ENCODE data around the gene SHB.

SHB gene

DNA sequence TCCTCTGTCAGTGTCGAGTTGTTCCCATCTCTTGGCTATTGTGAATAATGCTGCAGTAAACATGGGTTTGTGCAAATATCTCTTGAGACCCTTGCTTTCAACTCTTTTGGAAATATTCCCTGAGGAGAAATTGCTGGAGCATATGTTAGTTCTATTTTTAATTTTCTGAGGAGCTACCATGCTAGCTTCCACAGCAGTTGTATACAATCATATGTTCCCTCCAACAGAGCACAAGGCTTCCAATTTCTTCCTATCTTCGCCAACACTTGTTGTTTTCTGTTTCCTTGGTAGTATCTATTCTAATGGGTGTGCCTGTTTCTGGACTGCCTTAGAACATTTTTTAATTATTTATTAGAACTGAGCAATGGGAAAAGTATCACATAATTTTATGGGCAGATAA lies 23.6 kb upstream of the SHB start:
- Histone ChIP-seq H3K27me3 (ENCODE audit: insufficient read depth, low read length) (no peaks in the 10 kb centered on the region; the same call in 1 of the 2 replicates), H3K27ac (ENCODE audit: low read depth, low read length, poor library complexity, severe bottlenecking) (no peak overlapping the region), H3K4me1 (ENCODE audit: insufficient read depth, low read length, severe bottlenecking) (no peaks in the 10 kb centered on the region), H3K9ac (ENCODE audit: low read length) (no peak overlapping the region), H3K4me2 (ENCODE audit: low read length) (no peak overlapping the region), H3K4me3 (ENCODE audit: low read depth, low read length, poor library complexity, severe bottlenecking) (no peak overlapping the region), H3K79me2 (ENCODE audit: insufficient read depth, low read length) (no peaks in the 10 kb centered on the region), H3K9me3 (ENCODE audit: low read length) (no peaks in the 10 kb centered on the region), H3K9me2 (ENCODE audit: low read depth, low read length) (no peaks in the 10 kb centered on the region), H3K36me3 (ENCODE audit: insufficient read depth, low read length) (no peaks in the 10 kb centered on the region), H2AFZ (ENCODE audit: low read length) (no peak overlapping the region), H4K20me1 (ENCODE audit: insufficient read depth, low read length) (no peaks in the 10 kb centered on the region), H3F3A (ENCODE audit: insufficient read depth, low read length) (no peaks in the 10 kb centered on the region)
- TF ChIP-seq, protein P1, sequence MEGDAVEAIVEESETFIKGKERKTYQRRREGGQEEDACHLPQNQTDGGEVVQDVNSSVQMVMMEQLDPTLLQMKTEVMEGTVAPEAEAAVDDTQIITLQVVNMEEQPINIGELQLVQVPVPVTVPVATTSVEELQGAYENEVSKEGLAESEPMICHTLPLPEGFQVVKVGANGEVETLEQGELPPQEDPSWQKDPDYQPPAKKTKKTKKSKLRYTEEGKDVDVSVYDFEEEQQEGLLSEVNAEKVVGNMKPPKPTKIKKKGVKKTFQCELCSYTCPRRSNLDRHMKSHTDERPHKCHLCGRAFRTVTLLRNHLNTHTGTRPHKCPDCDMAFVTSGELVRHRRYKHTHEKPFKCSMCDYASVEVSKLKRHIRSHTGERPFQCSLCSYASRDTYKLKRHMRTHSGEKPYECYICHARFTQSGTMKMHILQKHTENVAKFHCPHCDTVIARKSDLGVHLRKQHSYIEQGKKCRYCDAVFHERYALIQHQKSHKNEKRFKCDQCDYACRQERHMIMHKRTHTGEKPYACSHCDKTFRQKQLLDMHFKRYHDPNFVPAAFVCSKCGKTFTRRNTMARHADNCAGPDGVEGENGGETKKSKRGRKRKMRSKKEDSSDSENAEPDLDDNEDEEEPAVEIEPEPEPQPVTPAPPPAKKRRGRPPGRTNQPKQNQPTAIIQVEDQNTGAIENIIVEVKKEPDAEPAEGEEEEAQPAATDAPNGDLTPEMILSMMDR (IDR thresholded peaks at IDR 0.05; ENCODE audit: low read length): no peak
- no peak for TF ChIP-seq EZH2 (IDR thresholded peaks at IDR 0.05; ENCODE audit: borderline replicate concordance, low read length)

DNA sequence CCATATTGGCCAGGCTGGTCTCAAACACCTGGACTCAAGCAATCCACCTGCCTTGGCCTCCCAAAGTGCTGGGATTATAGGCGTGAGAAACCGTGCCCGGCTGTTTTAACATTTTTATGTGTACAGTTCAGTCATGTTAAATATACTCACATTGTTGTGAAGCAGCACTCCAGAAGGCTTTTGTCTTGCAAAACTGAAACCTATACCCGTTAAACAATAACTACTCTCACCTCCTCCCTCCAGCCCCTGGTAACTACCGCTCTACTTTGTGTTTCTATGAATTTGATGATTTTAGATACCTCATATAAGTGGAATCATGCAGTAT lies 23.1 kb upstream of the SHB start:
- Histone ChIP-seq H3K9me2 (ENCODE audit: low read depth, low read length) (no peaks in the 10 kb centered on the region), H3F3A (ENCODE audit: insufficient read depth, low read length) (no peaks in the 10 kb centered on the region), H4K20me1 (ENCODE audit: insufficient read depth, low read length) (no peaks in the 10 kb centered on the region), H3K27me3 (ENCODE audit: insufficient read depth, low read length) (no peaks in the 10 kb centered on the region; the same call in 1 of the 2 replicates), H3K36me3 (ENCODE audit: insufficient read depth, low read length) (no peaks in the 10 kb centered on the region), H3K79me2 (ENCODE audit: insufficient read depth, low read length) (no peaks in the 10 kb centered on the region), H3K27ac (ENCODE audit: low read depth, low read length, poor library complexity, severe bottlenecking) (no peak overlapping the region), H3K4me3 (ENCODE audit: low read depth, low read length, poor library complexity, severe bottlenecking) (no peak overlapping the region), H3K4me2 (ENCODE audit: low read length) (no peak overlapping the region), H3K4me1 (ENCODE audit: insufficient read depth, low read length, severe bottlenecking) (no peaks in the 10 kb centered on the region), H2AFZ (ENCODE audit: low read length) (no peak overlapping the region), H3K9ac (ENCODE audit: low read length) (no peak overlapping the region), H3K9me3 (ENCODE audit: low read length) (no peaks in the 10 kb centered on the region)
- TF ChIP-seq, protein P1 (IDR thresholded peaks at IDR 0.05; ENCODE audit: low read length): no peak
- no peak for TF ChIP-seq EZH2 (IDR thresholded peaks at IDR 0.05; ENCODE audit: borderline replicate concordance, low read length)

DNA sequence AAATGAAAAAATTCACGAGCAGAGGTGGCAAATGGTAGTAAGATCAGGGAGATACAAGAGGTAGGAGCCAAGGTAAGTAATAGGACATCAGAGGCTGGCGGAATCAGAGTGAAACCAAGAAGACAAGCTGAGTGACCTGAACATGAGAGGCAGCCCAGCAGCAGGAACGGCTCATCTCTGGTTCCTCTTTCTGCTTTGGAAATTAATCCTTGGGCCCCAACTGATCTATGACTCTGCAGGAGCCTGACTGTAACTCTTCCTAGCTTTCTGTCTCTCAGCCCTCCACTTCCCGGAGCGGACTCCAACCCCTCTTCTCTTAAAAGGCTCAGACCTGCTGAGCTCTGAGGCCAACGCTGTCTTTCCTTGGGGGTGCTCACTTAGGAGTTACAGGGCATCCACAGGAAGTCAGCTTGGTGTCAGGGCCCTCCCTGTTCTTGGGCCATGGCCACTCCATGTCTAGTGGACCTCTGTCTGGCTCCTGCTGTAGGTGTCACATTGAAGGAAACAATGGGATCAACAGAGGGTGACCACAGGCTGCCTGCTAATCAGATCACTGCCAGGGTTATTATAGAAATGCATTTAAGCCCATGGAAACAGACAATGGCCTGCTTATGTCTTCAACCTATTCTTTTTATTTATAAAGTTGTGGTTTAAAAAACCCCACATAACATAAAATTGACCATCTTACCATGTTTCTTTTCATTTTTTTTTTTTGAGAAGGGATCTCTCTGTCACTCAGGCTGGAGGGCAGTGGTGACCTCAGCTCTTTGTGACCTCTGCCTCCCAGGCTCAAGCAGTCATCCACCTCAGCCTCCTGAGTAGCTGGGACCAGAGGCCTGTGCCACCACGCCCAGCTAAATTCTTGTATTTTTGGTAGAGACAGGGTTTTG lies 22.5 kb upstream of the SHB start:
- Histone ChIP-seq H4K20me1 (ENCODE audit: insufficient read depth, low read length) (no peaks in the 10 kb centered on the region), H3K9ac (ENCODE audit: low read length) (no peak overlapping the region), H3K27me3 (ENCODE audit: insufficient read depth, low read length) (no peaks in the 10 kb centered on the region; the same call in 1 of the 2 replicates), H3K9me2 (ENCODE audit: low read depth, low read length) (no peaks in the 10 kb centered on the region), H3K9me3 (ENCODE audit: low read length) (no peaks in the 10 kb centered on the region), H3K27ac (ENCODE audit: low read depth, low read length, poor library complexity, severe bottlenecking) (no peak overlapping the region), H3K4me2 (ENCODE audit: low read length) (no peak overlapping the region), H3K4me1 (ENCODE audit: insufficient read depth, low read length, severe bottlenecking) (no peaks in the 10 kb centered on the region), H3K4me3 (ENCODE audit: low read depth, low read length, poor library complexity, severe bottlenecking) (no peak overlapping the region), H2AFZ (ENCODE audit: low read length) (no peak overlapping the region), H3K36me3 (ENCODE audit: insufficient read depth, low read length) (no peaks in the 10 kb centered on the region), H3K79me2 (ENCODE audit: insufficient read depth, low read length) (no peaks in the 10 kb centered on the region), H3F3A (ENCODE audit: insufficient read depth, low read length) (no peaks in the 10 kb centered on the region)
- TF ChIP-seq, protein P1 (IDR thresholded peaks at IDR 0.05; ENCODE audit: low read length): no peak
- no peak for TF ChIP-seq EZH2 (IDR thresholded peaks at IDR 0.05; ENCODE audit: borderline replicate concordance, low read length)

All from OCI-LY1 (cell line).